HG02943 (cell line): ENCODE measurements around the gene GEMIN4.
"Not testable (repeated sequence)": the region's sequence is repeated elsewhere in the genome, so short reads cannot be mapped to it uniquely, and the experiment has no call there.

Source experiments
- ATAC-seq: cut with Tn5 transposase; IDR thresholded peaks from one replicate; pipeline ENCODE4 v1.9.1; 2021; ENCODE audit warnings: mild to moderate bottlenecking, low read depth, moderate library complexity; ENCODE audit not compliant: unreplicated experiment

The GEMIN4 gene

DNA sequence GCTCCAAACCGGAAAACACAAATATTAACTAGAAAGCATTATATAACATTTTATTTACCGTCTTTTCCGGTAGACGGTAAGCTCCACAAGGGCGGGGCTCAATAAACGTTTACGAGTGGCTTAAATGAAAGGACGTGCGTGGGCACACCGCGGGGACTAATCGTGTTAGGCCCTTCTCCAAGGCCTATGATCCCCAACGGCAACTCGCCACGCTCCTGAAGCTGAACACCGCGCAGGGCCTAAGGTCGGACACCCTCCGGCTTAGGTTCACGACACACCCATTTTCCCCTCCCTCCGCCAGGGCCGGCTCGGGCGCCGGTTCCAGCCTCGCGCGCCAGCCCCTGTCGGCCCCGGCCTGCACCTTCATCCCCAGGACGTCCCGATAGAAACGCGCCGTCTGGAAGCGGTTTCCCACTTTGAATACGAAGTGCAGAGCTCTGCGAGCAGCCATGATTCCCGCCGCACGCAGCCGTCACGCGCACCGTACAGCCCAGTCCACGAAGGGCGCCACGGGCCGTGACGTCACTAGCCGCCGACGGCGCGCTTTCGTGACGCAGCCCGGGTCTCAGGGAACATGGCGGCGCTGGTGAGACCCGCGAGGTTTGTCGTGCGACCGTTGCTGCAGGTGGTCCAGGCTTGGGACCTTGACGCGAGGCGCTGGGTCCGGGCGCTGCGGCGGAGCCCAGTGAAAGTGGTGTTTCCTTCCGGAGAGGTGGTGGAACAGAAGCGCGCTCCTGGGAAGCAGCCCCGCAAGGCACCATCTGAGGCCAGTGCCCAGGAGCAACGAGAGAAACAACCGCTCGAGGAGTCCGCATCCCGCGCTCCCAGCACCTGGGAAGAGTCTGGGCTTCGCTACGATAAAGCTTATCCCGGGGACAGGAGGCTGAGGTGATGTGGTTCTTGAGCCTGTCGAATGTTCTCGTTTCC, 30.0 kb upstream of the GEMIN4 start, which contains the start of the genes GLOD4 and MRM3:
GLOD4 (minus strand) TSS at position 476 of the 927 bp plus-strand sequence; CDS start at position 451, 25 bp downstream.
MRM3 (plus strand) TSS at position 549 of the 927 bp plus-strand sequence; CDS start at position 575, 26 bp downstream.
- peak; percentile 78 for ATAC-seq

DNA sequence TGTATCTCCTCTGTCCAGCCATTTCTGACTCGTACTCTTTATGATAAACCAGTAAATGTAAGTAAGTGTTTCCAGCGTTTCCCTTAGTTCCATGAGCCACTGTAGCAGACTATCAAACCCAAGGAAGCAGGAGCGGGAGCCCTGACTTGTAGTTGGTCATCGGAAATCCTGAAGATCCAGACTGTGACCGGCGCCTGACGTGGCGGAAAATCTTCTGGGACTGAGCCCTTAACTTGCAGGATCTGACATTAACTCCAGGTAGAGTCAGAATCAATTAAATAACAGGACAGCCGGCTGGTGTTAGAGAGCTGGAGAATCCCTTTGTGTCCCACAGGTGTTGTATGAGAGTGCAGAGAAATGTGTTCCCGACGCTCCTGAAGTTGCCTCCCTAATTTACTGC, 26.0 kb upstream of the GEMIN4 start:
- ATAC-seq, result no peak

- no peak for ATAC-seq
Measured at GRCh38 chr17:774313-774584, 22.2 kb upstream of the GEMIN4 start.

DNA sequence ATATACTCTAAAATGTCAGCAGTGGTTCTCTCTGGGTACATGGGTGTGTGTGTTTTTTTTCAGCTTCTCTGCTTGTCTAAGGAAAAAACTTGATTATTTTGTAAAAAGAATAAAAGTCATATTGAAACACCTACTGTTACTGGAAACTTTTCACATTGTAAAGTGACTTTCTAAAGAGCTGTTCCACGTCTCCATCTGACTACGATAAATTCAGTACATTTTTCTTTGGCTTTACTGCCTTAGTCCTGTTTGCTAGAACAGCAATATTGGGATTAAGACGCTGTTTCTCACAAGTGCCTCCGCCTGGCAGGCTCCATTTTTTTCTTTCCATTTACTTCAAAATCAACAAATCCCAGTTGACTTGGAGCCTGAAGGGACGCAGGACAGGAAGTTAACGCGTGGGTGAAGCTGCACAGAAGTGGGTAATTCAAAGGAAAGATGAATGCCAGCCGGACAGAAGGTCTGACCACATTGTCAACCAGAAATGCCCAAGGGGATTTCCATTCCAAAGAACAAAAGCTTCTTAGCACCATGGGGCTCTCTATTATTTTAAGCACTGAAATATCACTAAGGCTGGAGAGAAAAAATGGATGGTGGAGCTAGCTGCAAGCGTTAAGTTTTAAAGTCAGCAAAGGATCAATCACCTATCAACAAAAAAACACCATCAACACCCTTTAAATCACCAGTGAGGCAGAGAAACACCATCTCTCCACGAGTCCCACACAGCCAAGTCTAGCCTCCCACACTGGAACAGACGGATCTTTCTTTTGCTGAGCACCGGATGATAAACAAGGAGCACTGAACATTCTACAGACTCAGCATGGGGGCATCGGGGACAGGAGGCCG, 21.6 kb upstream of the GEMIN4 start:
- no peak for ATAC-seq

DNA sequence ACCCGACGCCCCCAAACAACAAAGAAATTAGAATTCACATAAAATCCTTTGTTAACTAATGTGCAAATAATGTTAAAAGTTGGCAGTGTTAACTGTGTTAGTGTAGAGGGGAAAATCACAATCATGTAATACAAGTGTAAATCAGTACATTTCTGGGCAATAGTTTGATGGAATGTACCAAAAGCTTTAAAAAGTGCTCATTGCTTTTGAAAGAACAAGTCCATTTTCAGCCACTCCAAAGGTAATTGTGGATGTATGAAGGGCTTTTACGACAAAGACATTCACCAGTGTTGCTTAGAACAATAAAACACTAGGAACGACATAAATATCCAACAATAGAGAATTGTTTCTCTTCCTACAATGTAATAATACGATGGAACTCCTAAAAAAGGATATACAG, 21.0 kb upstream of the GEMIN4 start:
- no peak for ATAC-seq

GRCh38 chr17:767076-767475, 15.0 kb upstream of the GEMIN4 start:
- ATAC-seq, result no peak

- no peak for ATAC-seq
Measured at GRCh38 chr17:760371-760770, 8.3 kb upstream of the GEMIN4 start.

GRCh38 chr17:759964-760363, 7.9 kb upstream of the GEMIN4 start:
- no peak for ATAC-seq

DNA sequence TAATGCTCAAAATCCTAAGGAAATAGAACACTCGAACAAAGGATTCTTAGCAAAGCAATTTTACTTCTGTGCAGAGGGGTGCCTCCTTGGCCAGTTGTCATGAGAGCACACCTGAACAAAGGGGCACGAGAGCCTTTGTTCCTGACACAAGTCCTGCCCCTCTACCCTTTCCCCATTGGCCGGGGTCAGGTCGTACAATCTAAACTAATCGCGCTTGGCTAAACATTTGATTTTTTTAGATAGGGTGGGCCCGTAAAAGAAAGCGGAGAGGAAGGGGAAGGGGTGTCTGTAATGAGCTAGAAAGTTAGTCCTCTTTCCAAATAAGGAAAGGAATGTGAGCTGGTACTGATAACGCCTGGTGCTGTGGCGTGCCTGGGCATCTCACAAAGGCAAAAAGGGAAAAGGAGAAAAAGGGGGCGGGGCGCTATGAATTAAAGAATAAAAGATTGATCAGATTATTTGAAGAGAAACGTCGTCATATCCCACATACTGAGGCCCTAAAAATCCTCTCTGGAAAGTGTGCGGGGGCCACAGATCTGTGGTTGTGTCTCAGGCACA, 4.0 kb upstream of the GEMIN4 start:
- not testable (repeated sequence) for ATAC-seq

- not testable (repeated sequence) for ATAC-seq
Measured at GRCh38 chr17:755319-755961, 3.4 kb upstream of the GEMIN4 start.

DNA sequence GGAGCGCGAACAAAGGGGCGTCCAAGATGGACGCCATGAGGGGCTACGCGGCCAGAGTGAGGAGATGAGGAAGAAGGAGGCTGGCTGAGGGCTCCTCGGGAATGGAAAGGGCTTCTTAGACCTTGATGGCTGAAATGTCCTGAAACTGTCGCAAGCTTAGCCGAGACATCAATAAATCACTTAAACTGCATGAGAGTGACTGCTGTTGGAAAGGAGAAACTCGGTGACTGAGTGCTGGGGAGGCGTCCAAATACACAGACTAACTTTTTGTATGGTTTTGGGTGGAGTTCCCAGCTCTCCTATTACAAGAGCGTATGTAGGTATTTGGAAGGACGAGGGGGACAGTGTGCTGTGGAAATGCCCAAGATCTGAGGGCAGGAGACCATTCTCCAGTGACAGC, 1.4 kb upstream of the GEMIN4 start:
- no peak for ATAC-seq

DNA sequence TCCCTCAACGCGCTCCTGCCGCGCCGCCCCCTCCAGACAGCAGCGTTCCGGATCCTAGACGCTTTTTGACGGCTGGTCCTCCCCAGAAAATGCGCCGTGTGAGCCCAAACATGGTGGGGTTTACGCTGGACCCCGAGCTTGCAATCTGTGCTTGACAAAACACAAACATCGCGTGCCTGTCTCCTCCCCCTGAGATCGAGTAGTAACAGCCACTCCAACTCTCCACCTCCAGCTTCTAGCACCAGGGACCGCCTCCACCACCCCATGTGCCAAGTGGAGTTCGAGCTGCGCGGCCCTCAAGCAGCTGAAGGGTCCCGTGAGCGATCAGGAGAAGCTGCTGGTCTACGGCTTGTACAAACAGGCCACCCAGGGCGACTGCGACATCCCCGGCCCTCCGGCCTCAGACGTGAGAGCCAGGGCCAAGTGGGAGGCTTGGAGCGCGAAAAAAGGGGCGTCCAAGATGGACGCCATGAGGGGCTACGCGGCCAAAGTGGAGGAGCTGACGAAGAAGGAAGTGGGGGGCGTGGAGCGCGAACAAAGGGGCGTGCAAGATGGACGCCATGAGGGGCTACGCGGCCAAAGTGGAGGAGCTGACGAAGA, 656 bp upstream of the GEMIN4 start:
- no peak for ATAC-seq

DNA sequence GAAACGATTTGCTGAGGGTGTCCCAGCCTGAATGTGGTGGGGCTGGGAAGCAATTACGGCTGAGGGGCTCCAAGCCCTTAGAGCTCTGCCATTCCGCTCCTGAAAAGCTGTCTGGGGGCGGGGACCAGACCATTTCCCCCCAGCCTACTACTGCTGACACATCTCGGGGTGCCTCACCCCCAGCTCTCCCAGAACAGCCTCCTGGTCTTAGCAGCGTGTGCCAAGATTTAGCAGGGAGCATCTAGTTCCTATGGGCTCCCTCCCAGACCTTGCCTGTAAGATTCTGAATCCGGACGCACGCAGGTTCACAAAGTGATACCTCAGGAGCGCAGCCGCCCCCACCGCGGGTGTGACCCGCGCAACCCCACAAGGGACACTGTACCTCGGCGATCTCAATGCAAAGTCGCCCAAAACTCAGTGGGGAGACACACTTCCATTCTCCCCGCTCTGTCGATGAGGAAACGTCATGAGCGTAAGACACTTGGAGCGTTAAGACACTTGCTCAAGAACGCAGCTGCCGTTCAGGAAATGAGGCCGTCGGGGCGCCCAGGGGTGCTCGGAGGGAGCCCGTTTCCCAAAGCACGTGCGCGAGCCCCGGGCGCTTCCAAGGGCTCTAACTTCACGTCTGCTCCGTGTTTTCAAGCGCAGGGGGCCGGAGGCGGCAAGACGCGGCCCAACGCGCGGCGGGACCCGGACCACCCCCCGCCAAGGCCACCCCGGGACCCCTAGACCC, 629 bp downstream of the GEMIN4 start:
- peak; percentile 44 for ATAC-seq

GRCh38 chr17:750431-751037, 1.5 kb downstream of the GEMIN4 start:
- ATAC-seq, result no peak

DNA sequence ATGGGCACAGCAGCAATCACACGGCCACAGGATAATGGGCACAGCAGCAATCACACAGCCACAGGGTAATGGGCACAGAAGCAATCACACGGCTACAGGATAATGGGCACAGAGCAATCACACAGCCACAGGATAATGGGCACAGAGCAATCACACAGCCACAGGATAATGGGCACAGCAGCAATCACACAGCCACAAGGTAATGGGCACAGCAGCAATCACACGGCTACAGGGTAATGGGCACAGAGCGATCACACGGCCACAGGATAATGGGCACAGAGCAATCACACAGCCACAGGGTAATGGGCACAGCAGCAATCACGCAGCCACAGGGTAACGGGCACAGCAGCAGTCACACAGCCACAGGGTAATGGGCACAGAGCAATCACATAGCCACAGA, 2.7 kb downstream of the GEMIN4 start:
- not testable (repeated sequence) for ATAC-seq

- not testable (repeated sequence) for ATAC-seq
Measured at GRCh38 chr17:748604-749003, 3.5 kb downstream of the GEMIN4 start.

- no peak for ATAC-seq
Measured at GRCh38 chr17:746783-747629, 5.1 kb downstream of the GEMIN4 start.

DNA sequence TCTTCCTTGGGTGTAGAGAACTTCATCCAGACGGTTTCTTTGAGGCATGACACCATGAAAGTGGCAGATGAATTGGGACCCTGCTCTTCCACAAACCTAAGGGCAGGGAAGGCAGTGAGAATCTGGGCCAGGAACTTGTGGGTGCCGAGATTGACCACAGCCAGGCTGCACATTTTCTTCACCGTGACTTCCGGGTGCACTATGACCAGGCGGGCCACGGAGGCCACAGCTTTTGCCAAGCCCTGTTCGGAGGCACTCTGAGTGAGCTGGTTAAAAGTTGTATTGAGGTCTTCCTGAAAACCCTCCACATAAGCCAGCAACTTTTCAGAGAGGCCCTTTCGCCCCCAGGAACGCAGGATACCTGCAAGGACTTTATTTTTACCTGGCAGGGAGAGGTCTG, 5.9 kb downstream of the GEMIN4 start:
- no peak for ATAC-seq
